Osteoblast (primary cell): ENCODE measurements around the gene TPSD1. TPM values are rescaled to one million over a fixed set of nuclear protein-coding genes. Genes with fewer than 3 reads are reported as not detected.
"Not testable (repeated sequence)": the region's sequence is repeated elsewhere in the genome, so short reads cannot be mapped to it uniquely, and the experiment has no call there.

Experiments used
- DNase-seq: peaks from one replicate; pipeline ENCODE4 v3.0.0; 2011; ENCODE audit warnings: low spot score, mixed read lengths; ENCODE audit not compliant: insufficient read length; ENCODE audit errors: missing footprints
- H2AFZ ChIP-seq: 2 replicates; pipeline ENCODE4 v1.6.0; 2011; ENCODE audit warnings: mild to moderate bottlenecking, low read length
- H3K27ac ChIP-seq: 2 replicates; pipeline ENCODE4 v1.5.1; 2011; ENCODE audit warnings: mild to moderate bottlenecking, low read depth, low read length, moderate library complexity
- H3K27me3 ChIP-seq: 2 replicates; pipeline ENCODE4 v1.6.0; 2012; ENCODE audit warnings: mild to moderate bottlenecking, control low read depth, inconsistent platforms, low read length, moderate library complexity; ENCODE audit not compliant: insufficient read depth
- H3K36me3 ChIP-seq: 2 replicates; pipeline ENCODE4 v1.5.1; 2011; ENCODE audit warnings: mild to moderate bottlenecking, low read length, control low read depth, moderate library complexity; ENCODE audit not compliant: insufficient read depth
- H3K4me1 ChIP-seq: 2 replicates; pipeline ENCODE4 v1.5.1; 2011; ENCODE audit warnings: mild to moderate bottlenecking, low read length, control low read depth, moderate library complexity; ENCODE audit not compliant: insufficient read depth
- H3K4me2 ChIP-seq: 2 replicates; pipeline ENCODE4 v1.6.0; 2011; ENCODE audit warnings: mild to moderate bottlenecking, low read length; ENCODE audit not compliant: insufficient read depth
- H3K4me3 ChIP-seq: fragments of 200-600 bp; sonication (generic); 3 replicates; pipeline ENCODE4 v1.5.1; 2012; ENCODE audit warnings: mild to moderate bottlenecking, low read length, inconsistent platforms; ENCODE audit not compliant: insufficient read depth
- H3K79me2 ChIP-seq: 2 replicates; pipeline ENCODE4 v1.6.0; 2012; ENCODE audit warnings: mild to moderate bottlenecking, low read length, control low read depth, inconsistent platforms; ENCODE audit not compliant: insufficient read depth
- H3K9me3 ChIP-seq: 2 replicates; pipeline ENCODE4 v1.5.1; 2011; ENCODE audit warnings: low read depth, low read length, control low read depth
- H4K20me1 ChIP-seq: 2 replicates; pipeline ENCODE4 v1.6.0; 2012; ENCODE audit warnings: mild to moderate bottlenecking, low read length, control low read depth; ENCODE audit not compliant: insufficient read depth
- CTCF ChIP-seq: IDR thresholded peaks from 2 replicates; pipeline ENCODE4 v1.5.1; 2011; ENCODE audit warnings: mild to moderate bottlenecking, low read depth, low read length, moderate library complexity; ENCODE audit errors: extremely low read depth
- total RNA-seq: library from RNA; depleted of rRNA; stranded (reverse); fragments of >200 nt; gene quantifications from 2 replicates; pipeline ENCODE4 v1.2.3, GENCODE V29; 2012

TPSD1 gene
- total RNA-seq, 1 donor = not detected

GRCh38 chr16:1295465-1295864 is 39.6 kb downstream of the TPSD1 start:
- Histone ChIP-seq H2AFZ (no peak overlapping the region), H3K4me2 (no peak overlapping the region), H3K36me3 (no peaks in the 10 kb centered on the region), H4K20me1 (no peaks in the 10 kb centered on the region), H3K4me1 (peaks cover 9% of the 10 kb centered on the region), H3K9me3 (no peaks in the 10 kb centered on the region), H3K27me3 (peaks cover 35% of the 10 kb centered on the region), H3K4me3 (no peak overlapping the region), H3K79me2 (no peaks in the 10 kb centered on the region), H3K27ac (no peak overlapping the region)
- no peak for DNase-seq
- no peak for TF ChIP-seq CTCF

GRCh38 chr16:1296688-1297017 is 40.8 kb downstream of the TPSD1 start:
- not testable (repeated sequence) for H3K4me2 ChIP-seq, H3K4me3 ChIP-seq

GRCh38 chr16:1297018-1297696 is 41.3 kb downstream of the TPSD1 start:
- Histone ChIP-seq H4K20me1 (no peaks in the 10 kb centered on the region), H3K79me2 (no peaks in the 10 kb centered on the region), H3K4me3 (no peak overlapping the region), H3K36me3 (no peaks in the 10 kb centered on the region), H3K27ac (no peak overlapping the region), H3K4me2 (peak overlapping the region; percentile 28), H3K27me3 (peaks cover 21% of the 10 kb centered on the region), H3K9me3 (no peaks in the 10 kb centered on the region), H2AFZ (peak overlapping the region; percentile 78), H3K4me1 (peaks cover 9% of the 10 kb centered on the region)
- DNase-seq = no peak
- no peak for TF ChIP-seq CTCF

More at GRCh38 chr16:1296688-1297017, 40.8 kb downstream of the TPSD1 start:
- peak overlapping the region; percentile 78 for H2AFZ ChIP-seq
- H3K27me3 ChIP-seq = peaks cover 26% of the 10 kb centered on the region
- H3K27ac ChIP-seq, H3K36me3 ChIP-seq, H3K9me3 ChIP-seq, H4K20me1 ChIP-seq, DNase-seq, H3K79me2 ChIP-seq, H3K4me1 ChIP-seq: not testable (repeated sequence)

GRCh38 chr16:1298406-1298805 is 42.5 kb downstream of the TPSD1 start:
- Histone ChIP-seq H2AFZ (no peak overlapping the region), H3K4me2 (no peak overlapping the region), H3K79me2 (no peaks in the 10 kb centered on the region), H4K20me1 (no peaks in the 10 kb centered on the region), H3K4me3 (no peak overlapping the region), H3K27ac (no peak overlapping the region), H3K4me1 (peaks cover 9% of the 10 kb centered on the region), H3K27me3 (peaks cover 21% of the 10 kb centered on the region), H3K36me3 (no peaks in the 10 kb centered on the region), H3K9me3 (no peaks in the 10 kb centered on the region)
- no peak for TF ChIP-seq CTCF
- no peak for DNase-seq
